GM21526 (cell line): ENCODE results near the gene FBLN1.

Experiments used
- ATAC-seq: cut with Tn5 transposase; IDR thresholded peaks from one replicate; pipeline ENCODE4 v1.9.1; 2021; ENCODE audit warnings: moderate library complexity; ENCODE audit not compliant: unreplicated experiment, low FRiP score

FBLN1 gene

GRCh38 chr22:45629469-45630089 is 126.9 kb downstream of the FBLN1 start:
- no peak for ATAC-seq

GRCh38 chr22:45630436-45630835 is 127.8 kb downstream of the FBLN1 start:
- ATAC-seq: no peak

GRCh38 chr22:45631140-45631840 is 128.6 kb downstream of the FBLN1 start:
- ATAC-seq: no peak

GRCh38 chr22:45631841-45632238 is 129.2 kb downstream of the FBLN1 start:
- no peak for ATAC-seq

- ATAC-seq: no peak
Observed at GRCh38 chr22:45632791-45633515, 130.3 kb downstream of the FBLN1 start.

- no peak for ATAC-seq
Observed at GRCh38 chr22:45636683-45637082, 134.0 kb downstream of the FBLN1 start.

GRCh38 chr22:45638197-45638596 is 135.5 kb downstream of the FBLN1 start:
- no peak for ATAC-seq

GRCh38 chr22:45638834-45639746 is 136.4 kb downstream of the FBLN1 start:
- no peak for ATAC-seq

- ATAC-seq: no peak
Observed at GRCh38 chr22:45639747-45640102, 137.0 kb downstream of the FBLN1 start.

- ATAC-seq: no peak
Observed at GRCh38 chr22:45640291-45640940, 137.7 kb downstream of the FBLN1 start.

- ATAC-seq: no peak
Observed at GRCh38 chr22:45640941-45641621, 138.4 kb downstream of the FBLN1 start.

GRCh38 chr22:45642986-45643385 is 140.3 kb downstream of the FBLN1 start:
- no peak for ATAC-seq

- ATAC-seq: no peak
Observed at GRCh38 chr22:45644714-45645113, 142.0 kb downstream of the FBLN1 start.

GRCh38 chr22:45645150-45645525 is 142.5 kb downstream of the FBLN1 start:
- no peak for ATAC-seq

- ATAC-seq: no peak
Observed at GRCh38 chr22:45645526-45646414, 143.1 kb downstream of the FBLN1 start.

GRCh38 chr22:45647532-45648225 is 145.0 kb downstream of the FBLN1 start:
- no peak for ATAC-seq

- no peak for ATAC-seq
Observed at GRCh38 chr22:45648301-45649117, 145.8 kb downstream of the FBLN1 start.
